Colonic mucosa (tissue), 4 donors: ENCODE measurements around the gene GOLIM4. TPM values are rescaled to one million over a fixed set of nuclear protein-coding genes. Genes with fewer than 3 reads are reported as not detected.
A peak's percentile ranks its signal among the peaks of the same experiment; 100 is the strongest.

Source experiments
- DNase-seq: peaks from one replicate; pipeline ENCODE4 v3.0.0-alpha.2; 2020
- H3K27ac ChIP-seq: fragments of 200-600 bp; one replicate; pipeline ENCODE4 v1.8.0; 2021
- H3K27me3 ChIP-seq: fragments of 200-600 bp; one replicate; pipeline ENCODE4 v1.8.0; 2021
- H3K36me3 ChIP-seq: fragments of 200-600 bp; one replicate; pipeline ENCODE4 v1.8.0; 2021
- H3K4me1 ChIP-seq: fragments of 200-600 bp; one replicate; pipeline ENCODE4 v1.8.0; 2021; ENCODE audit warnings: mild to moderate bottlenecking
- H3K4me3 ChIP-seq: fragments of 200-600 bp; one replicate; pipeline ENCODE4 v1.8.0; 2021
- H3K9ac ChIP-seq, 2 donors: one replicate each; pipeline ENCODE4 v1.7.0; 2013; ENCODE audit warnings: control low read depth in 2 of 2, low read depth in 2 of 2, low read length in 2 of 2
- H3K9me3 ChIP-seq: fragments of 200-600 bp; one replicate; pipeline ENCODE4 v1.8.0; 2021
- CTCF ChIP-seq: fragments of 200-600 bp; IDR thresholded peaks from one replicate; pipeline ENCODE4 v1.8.0; 2022; ENCODE audit warnings: antibody characterized with exemption, mild to moderate bottlenecking
- intact Hi-C: fragments of 100-400 bp; cut with DNase I; formaldehyde crosslinking; loops from one replicate; pipeline ENCODE4 v1.14.1; 2022
- total RNA-seq, 2 donors: library from RNA; stranded (reverse); fragmentation: NEBNext Ultra II Directional in 1 of 2; extraction: Animal tissue kit (Norgen Biotek cat#: 25700) in 1 of 2; gene quantifications; one replicate each; pipeline ENCODE4 v1.2.1, GENCODE V29; 2021
- donor health status: healthy.
- donor health status: DM: no; HTN: no; CAD: no.
- donor health status: DM: no; HTN: no; CAD: no.

Gene GOLIM4
- total RNA-seq, 2 donors from 2014 or later: 73.8 to 79.4 TPM

GRCh38 chr3:167983583-167983982 lies 112.1 kb downstream of the GOLIM4 start:
- Histone ChIP-seq H3K36me3 (no peaks in the 10 kb centered on the region), H3K4me1 (no peaks in the 10 kb centered on the region), H3K4me3 (no peak overlapping the region), H3K27ac (no peak overlapping the region), H3K27me3 (no peaks in the 10 kb centered on the region), H3K9ac (no peak overlapping the region), H3K9me3 (no peaks in the 10 kb centered on the region)
- intact Hi-C loops: no loop called here
- DNase-seq: no peak
- no peak for TF ChIP-seq CTCF

DNA sequence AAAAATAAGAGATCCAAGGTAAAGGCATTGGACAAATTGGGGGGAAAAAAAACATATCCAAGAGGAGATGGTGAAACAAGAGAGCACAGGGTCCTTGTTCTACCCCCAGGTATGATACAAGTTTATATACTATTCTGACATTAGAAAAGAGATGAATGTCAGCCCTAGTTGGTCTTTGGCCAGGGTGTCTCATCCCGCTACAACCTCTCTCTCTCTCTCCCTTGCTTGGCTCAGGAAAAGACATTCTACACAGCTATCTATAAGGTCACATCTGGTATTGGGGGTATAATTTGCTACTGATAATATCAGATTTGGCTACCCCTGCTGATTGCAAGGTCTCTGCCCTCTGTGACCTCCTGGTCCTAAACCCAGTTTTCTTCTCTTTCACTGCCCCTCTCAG lies 117.2 kb downstream of the GOLIM4 start:
- no peaks in the 10 kb centered on the region for H3K4me1 ChIP-seq
- H3K27ac ChIP-seq: peak overlapping the region; percentile 60
- H3K36me3 ChIP-seq: no peaks in the 10 kb centered on the region
- intact Hi-C loops: no loop called here
- H3K27me3 ChIP-seq: no peaks in the 10 kb centered on the region
- no peak overlapping the region for H3K4me3 ChIP-seq
- DNase-seq: no peak
- no peak overlapping the region for H3K9ac ChIP-seq
- no peak for TF ChIP-seq CTCF
- H3K9me3 ChIP-seq: no peaks in the 10 kb centered on the region

DNA sequence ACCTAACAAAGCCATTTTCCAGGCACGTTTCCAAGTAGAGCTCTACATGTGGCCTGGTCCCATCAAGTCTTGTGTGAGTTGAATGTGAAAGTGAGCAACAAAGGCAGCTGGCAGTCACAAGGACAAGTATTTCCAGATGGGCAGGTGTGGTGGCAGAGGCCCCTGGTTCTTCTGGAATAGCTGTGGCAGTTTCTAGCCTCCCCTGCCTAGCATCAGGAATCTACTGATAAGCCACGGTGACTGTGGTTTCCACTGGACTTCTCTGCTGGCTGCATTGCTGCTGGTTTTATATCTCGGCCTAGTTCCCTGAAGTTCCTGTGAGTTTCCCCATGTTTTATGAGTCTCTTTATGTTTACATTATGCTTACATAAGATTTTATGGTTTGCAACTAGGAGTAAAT lies 117.7 kb downstream of the GOLIM4 start:
- H3K36me3 ChIP-seq: no peaks in the 10 kb centered on the region
- no peaks in the 10 kb centered on the region for H3K4me1 ChIP-seq
- peak; percentile 78 for DNase-seq
- H3K27me3 ChIP-seq: no peaks in the 10 kb centered on the region
- intact Hi-C loops: no loop called here
- H3K4me3 ChIP-seq: no peak overlapping the region
- H3K27ac ChIP-seq: peak overlapping the region; percentile 60
- H3K9me3 ChIP-seq: no peaks in the 10 kb centered on the region
- no peak for TF ChIP-seq CTCF
- no peak overlapping the region for H3K9ac ChIP-seq

DNA sequence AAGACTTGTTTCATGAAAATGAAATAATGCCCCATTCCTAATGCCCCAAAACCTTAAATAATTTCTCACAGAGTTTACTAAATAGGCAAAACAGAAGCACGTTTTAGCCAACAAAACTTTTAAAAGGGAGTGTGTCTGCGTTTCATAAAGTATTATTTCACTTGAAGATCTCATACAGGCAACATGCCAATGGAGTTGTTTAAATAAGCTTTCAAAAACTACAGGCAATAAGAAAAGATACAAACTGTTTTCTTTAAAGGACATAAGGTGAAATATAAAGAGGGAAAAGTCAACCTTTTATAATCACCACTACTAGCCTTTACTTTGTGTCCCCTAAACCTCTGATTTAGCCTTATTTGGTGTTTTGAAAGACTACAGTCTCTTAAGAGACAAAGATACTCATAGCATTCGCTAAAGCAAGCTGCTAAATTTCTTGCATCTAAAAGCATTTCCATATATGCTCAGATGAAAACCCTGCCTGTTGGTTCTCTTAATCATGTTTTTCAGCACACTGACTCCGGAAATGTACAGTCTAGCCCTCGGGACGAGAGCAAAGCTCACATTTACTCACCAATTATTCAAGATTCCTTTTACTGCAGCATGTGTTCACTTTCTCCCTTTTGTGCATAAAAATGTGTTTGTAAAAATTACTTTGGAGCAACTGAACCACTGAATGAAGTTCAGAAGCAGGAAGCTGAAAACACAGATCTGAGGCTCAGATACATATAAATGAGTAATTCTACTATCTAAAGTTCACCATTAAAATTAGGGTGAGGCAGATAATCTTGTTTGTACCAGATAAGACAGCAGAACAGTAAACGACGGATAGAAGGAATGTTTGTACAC lies 119.0 kb downstream of the GOLIM4 start:
- no peaks in the 10 kb centered on the region for H3K9me3 ChIP-seq
- TF ChIP-seq CTCF: no peak
- DNase-seq: no peak
- H3K9ac ChIP-seq: no peak overlapping the region
- H3K4me3 ChIP-seq: no peak overlapping the region
- no peaks in the 10 kb centered on the region for H3K4me1 ChIP-seq
- no peaks in the 10 kb centered on the region for H3K27me3 ChIP-seq
- intact Hi-C loops: no loop called here
- no peaks in the 10 kb centered on the region for H3K36me3 ChIP-seq
- H3K27ac ChIP-seq: no peak overlapping the region

- DNase-seq: no peak
- intact Hi-C loops: no loop called here
- no peak for TF ChIP-seq CTCF
- H3K4me1 ChIP-seq: no peaks in the 10 kb centered on the region
- H3K27ac ChIP-seq: no peak overlapping the region
- H3K9ac ChIP-seq: no peak overlapping the region
- H3K27me3 ChIP-seq: no peaks in the 10 kb centered on the region
- no peak overlapping the region for H3K4me3 ChIP-seq
- H3K36me3 ChIP-seq: no peaks in the 10 kb centered on the region
- no peaks in the 10 kb centered on the region for H3K9me3 ChIP-seq
These were observed 121.8 kb downstream of the GOLIM4 start for GRCh38 chr3:167973901-167974300.
